ENCODE data around the gene SPACA5.
"Not testable (repeated sequence)": the region's sequence is repeated elsewhere in the genome, so short reads cannot be mapped to it uniquely, and the experiment has no call there.

SPACA5 gene

DNA sequence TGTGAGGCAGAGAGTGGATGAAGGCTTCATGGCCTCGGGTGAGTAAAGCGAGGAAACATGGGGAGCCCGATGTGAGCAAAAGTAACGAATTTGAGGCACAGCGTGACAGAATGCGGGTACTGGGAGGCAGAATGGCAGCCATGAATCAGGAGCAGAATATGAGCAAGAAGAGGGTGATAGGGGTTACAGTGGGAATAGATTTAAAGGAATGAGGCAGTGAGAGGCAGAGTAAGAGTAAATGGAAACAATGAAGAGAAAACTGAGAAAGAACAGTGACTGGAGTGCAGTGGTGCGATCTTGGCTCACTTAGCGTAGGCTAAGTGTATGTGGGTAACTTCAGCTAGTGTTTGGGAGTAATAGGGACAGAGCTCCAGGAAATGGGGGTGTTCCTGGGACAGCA, at the start of gene SPACA5:
SPACA5 (plus strand) TSS at position 301 of the 400 bp plus-strand sequence. CDS start 815 bp downstream, outside the sequence.
- not testable (repeated sequence) for DNase-seq

DNA sequence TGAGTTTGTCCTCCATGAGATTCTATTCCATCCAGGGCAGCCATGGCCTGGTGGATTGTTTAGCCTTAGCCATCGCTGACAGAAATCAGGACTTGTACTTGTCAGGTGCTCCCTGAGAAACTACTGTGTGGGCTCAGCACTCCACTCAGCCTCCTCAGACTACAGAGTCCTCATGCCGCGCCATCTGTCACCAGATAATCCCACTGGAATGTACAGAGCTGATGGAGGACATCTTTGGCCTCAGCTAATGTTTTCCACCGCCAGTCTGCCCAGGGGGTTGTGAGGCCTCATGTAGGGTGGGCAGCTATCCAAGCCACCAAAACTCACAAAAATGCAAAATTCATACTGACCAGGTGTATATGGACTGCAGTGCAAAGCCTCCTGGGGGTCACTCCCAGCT, 48.6 kb upstream of the SPACA5 start:
- not testable (repeated sequence) for DNase-seq

DNA sequence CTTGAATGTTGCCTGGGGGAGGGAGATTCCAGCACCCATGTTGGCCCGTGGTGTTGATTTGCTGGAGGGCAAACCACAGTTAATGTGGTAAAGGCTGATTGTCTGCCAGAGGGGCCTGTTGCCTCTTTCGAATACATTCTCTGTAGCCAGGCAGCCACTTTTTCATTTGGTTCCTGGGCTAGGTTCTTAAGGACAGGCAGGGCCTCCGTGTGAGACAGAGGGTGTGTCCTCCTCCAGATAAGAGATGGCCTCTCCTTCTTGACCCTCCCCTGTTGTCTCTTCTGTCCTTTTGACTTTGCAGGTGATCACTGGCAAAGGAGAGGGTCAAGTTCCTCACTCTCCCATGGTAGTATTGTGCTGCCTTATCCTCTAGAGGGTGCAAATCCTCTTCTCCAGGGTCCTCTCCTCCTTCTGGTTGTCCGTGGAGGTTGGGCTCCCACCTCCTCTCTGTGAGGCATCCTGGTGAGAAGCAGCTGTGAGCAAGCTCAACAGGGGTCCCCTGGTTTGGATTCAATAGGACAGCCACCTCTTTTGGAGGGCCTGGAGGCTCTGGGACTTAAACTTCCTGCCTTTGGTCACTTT, 47.9 kb upstream of the SPACA5 start:
- DNase-seq: no peak

DNA sequence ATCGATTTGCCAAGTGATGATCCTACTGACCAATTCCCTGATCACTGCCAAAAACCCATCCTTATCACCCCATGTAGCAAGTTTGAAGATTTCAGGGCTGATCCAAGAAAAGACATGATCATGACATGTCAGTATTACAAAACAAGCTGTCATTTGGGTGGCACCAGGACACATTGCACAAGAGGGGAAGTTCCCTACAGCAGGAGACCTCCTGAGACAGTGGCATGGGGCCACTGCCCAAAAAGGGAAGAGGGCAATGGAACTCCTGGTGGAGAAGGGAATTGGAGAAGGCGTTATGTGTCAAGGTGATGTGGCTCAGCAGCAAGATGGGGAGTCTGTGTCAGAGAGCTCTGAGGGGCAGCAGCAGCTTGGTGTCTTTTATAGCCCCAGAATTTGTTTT, 46.4 kb upstream of the SPACA5 start:
- DNase-seq: no peak

DNA sequence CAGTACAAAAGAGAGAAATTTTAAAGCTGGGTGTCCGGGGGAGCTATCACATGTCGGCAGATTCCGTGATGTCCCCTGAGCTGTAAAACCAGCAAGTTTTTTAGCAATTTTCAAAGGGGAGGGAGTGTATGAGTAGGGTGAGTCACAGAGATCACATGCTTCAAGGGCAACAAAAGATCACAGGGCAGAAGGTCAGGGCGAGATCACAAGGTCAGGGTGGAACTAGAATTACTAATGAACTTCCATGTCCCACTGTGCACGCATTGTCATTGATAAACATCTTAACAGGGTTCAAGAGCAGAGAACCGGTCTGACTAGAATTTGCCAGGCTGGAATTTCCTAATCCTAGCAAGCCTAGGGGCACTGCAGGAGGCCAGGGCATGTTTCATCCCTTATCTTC, 45.0 kb upstream of the SPACA5 start:
- not testable (repeated sequence) for DNase-seq

DNA sequence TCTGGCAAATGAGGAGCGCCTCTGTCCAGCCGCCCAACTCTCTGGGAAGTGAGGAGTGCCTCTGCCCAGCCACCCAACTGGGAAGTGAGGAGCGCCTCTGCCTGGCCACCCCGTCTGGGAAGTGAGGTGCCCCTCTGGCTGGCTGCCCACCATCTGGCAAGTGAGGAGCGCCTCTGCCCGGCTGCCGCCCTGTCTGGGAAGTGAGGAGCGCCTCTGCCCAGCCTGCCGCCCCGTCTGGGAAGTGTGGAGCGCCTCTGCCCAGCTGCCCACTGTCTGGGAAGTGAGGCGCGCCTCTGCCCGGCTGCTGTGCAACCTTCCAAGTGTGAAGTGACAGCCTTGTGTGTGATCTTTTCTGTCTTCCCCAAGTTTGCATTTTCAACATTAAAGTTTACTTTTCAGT, 41.3 kb upstream of the SPACA5 start:
- DNase-seq: not testable (repeated sequence)

DNA sequence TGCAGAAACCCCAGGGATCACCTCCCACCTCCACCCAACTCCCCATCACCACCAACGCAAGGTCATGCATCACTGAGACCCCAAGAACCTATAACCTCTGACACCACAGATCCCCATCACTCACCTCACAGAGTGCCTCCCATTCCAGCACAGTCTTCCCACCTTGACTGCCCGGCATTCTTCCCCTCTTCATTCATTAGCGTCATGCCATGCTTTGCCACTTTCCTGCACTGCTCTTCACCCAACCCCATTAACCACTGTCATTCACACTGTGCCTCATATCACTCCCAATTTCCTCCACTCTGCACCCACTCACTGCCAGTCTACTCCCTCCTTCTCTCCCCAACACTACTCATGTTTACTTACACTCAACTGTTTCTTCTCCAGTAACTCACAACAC, 33.6 kb upstream of the SPACA5 start:
- no peak for DNase-seq

DNA sequence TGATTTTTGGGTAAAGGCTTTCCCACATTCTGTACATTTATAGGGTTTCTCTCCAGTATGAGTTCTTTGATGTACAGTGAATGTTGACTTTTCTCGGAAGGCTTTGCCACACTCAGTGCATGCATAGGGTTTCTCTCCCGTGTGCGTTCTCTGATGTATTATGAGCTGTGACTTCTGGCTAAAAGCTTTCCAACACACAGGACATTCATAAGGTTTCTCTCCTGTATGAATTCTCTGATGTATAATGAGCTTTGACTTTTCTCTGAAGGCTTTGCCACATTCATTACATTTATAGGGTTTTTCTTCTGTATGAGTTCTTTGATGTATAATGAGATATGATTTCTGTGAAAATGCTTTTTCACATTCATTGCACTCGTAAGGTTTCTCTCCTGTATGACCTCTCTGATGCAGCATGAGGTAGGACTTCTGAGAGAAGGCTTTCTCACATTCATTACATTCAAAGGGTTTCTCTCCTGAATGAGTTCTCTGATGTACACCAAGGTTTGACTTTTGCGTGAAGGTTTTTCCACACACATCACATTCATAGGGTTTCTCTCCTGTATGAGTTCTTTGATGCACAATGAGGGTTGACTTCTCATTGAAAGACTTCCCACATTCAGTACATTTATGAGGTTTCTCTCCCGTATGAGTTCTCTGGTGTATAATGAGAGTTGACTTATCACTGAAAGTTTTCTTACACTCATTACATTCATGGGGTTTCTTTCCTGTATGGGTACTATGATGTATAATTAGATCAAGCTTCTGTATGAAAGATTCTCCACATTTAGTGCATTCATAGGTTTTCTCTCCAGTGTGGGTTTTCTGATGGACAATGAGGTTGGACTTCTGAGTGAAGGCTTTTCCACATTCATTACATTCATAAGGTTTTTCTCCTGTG, 30.3 kb upstream of the SPACA5 start:
- DNase-seq: no peak

DNA sequence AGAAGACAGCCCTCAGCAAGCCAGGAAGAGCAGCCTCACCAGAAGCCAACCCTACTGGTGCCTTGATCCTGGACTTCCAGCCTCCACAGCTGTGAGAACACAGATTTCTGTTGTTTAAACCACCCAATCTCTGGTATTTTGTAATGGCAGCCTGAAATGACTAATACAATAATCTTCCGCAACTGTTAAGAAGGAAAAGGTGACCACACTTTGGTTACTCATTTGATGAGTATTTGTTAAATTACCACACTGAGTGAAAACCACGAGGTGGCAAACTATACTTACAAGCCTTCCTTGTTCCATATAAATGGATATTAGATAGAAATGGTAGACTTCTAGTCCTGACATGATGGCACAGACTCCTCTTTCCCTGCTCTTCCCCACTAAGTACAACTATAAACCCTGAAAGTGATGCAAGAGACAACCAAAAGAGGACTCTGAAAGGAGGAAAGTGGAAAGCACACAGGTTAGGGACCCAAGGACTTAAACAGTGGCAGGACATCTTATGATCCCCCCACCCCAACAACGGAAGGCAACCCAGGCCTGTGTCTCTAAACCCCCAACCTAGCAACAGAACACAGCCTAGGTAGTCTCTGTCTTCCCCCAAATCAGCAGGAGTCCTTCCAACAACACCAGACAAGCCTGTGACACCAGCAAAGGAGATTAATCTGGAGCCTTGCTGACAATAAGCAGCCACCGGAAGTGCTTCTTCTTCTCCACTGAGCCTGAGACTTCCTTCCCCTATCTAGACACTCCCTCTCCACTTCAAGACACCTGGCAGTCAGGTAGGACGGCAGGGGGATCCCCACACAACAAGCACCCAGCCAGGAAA, 15.3 kb upstream of the SPACA5 start:
- no peak for DNase-seq

DNA sequence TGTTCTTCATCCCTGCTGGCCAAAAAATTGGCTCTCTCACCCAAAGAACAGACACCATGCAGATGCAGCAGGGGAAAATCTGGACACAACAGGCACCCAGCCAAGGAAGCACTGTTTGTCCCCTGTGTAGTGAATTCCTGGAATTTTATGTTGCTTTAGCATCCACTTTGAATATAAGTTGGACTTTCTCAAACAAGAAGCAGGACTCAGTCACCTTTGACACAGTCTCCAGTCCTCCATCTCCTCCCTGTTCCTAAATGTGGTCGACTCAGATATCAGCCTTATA, 14.8 kb upstream of the SPACA5 start:
- DNase-seq: no peak

DNA sequence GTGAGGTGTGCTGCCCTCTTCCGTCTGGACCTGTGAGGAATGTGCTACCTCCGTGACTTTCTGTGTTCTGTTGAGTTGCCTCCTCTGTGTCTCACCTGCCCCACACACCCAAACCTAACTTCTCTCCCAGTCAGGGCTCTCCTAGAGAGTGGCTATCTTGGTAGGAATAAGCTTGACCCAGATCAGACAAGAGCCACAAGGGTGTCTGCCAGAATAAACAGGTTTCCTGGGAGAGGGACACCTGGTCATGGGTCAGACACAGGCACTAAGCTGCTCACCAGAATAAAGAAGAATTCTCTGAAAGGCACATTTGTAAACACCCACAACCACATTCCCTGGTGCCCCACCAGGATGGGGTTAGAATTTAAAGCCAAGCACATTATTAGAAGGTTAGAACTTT, 14.1 kb upstream of the SPACA5 start:
- DNase-seq: no peak

DNA sequence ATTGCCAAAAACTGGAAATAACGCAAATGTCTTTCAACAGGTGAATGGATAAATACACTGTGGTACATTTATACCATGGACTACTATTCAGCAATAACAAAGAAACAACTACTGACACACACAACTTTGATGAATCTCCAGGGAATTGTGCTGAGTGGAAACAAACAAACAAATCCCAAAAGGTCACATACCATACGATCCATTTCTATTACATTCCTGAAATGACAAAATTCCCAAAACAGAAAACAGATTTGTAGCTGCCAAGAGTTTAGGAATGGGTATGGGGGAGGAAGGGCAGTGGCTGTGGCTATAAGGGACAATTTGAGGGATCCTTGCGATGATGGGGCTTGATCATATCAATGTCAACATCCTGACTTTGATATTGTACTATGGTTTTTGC, 5.5 kb upstream of the SPACA5 start:
- no peak for DNase-seq

DNA sequence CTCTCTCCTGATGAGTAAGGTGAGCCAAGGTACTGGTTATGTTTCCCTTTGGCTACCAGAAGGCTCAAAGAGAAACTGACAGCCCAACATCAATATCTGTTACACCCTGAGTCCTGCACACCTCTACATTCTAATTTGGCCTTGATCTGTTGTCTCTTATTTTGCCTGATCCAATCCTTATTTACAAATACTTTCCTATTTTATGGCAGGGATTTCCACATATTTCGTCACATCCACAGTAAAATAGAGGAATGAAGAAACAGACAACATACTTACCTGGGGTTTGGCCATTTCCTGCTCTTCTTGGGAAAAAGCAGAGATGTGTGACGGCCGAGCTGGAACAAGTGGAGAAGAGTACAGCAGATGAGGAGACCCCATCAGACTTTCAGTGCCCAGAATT, 4.5 kb upstream of the SPACA5 start:
- DNase-seq: no peak

DNA sequence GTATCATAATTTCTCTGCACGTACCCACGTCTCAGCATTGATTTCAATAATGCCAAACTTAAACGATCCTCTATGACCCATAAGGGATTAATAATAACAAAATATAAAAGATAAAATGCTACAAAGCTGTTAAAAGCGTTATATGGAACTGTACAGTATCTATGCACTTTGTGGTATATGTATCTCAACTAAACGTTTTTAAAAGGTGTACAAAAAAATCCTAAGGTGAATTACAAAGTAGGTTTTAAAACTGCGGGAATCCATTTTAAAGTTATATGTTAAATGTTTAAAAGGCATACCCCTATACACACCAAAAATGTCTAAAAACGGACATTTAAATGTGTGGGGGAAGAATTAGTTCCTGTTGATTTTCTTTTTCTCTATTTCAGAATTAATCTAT, 3.9 kb upstream of the SPACA5 start:
- no peak for DNase-seq

DNA sequence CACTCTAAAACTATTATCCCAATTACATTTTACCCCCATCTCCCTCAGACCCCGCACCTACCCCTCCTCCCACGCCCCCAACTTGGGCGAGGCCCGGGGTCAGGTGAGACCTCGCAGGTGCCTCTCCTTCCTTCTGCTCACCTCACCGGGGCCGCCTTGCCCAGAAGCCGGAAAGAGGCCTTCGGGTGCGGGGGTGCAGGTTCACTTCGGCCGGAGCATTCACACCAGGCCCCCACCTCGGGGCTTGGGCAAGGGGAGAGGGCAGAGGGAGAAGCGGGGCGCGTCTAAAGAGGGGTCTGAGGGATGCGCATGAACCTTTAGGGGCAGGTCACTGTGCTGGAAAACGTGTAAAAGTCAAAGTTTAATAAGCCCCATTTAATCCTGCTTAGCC, 3.4 kb upstream of the SPACA5 start:
- no peak for DNase-seq

DNA sequence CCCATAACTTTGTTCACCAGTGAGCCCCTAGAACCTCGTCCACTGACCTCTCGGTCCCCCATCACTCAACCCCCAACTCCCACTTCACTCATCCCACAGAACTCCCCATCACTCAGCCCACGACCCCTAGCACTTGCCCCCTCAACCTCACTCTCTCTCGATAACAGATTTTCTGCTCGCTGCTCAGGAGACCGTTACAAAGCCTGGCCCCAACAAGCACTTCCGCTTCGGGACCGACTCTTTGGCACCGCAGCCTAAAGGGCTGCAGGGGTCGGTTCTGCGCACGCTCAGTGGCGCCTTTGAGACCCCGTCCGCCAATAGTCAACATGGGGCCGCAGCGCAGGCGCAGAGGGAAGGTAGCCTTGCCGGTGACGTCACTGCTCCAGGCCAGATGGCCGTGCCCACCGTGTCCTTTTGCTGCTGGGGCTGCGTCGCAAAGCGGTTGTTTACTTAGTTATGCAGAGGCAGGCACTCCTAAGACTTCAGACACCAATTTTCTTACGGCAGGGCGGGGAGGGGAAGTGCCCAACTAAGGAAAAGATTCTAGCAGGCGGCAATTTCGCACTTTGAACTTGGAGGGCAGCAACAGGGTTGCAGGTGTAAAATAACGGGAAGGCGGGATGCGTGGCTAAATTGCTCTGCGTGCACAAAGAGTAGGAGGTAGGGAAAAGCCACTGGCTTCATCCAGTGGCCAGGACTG, 2.9 kb upstream of the SPACA5 start, which contains the start of gene ZNF182:
ZNF182 (minus strand) TSS at position 232 of the 700 bp plus-strand sequence. CDS start 1,380 bp downstream, outside the sequence.
- DNase-seq: peak; percentile 80

DNA sequence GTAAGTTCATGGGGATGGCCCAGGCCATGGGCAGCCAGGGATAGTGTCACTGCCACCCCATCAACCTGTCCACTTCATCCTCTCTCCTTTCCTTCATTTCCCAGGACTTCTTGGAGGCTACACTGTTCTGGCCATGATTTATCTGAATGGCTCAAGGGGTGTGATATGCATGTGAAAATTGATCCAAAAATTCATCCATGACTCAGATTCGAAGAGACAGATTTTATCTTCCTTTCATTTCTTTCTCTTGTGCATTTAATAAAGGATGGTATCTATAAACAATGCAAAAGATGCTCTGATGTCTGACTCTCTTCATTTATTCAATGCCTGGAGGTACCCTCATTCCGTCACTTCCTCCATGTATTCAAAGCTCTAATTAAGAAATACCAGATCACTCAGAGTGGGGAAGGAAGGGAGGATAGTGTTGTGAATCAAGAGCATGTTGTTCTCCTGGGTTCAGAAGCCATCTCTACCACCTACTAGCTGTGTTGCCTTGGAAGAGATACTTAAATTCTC, 2.7 kb downstream of the SPACA5 start:
- not testable (repeated sequence) for DNase-seq

DNA sequence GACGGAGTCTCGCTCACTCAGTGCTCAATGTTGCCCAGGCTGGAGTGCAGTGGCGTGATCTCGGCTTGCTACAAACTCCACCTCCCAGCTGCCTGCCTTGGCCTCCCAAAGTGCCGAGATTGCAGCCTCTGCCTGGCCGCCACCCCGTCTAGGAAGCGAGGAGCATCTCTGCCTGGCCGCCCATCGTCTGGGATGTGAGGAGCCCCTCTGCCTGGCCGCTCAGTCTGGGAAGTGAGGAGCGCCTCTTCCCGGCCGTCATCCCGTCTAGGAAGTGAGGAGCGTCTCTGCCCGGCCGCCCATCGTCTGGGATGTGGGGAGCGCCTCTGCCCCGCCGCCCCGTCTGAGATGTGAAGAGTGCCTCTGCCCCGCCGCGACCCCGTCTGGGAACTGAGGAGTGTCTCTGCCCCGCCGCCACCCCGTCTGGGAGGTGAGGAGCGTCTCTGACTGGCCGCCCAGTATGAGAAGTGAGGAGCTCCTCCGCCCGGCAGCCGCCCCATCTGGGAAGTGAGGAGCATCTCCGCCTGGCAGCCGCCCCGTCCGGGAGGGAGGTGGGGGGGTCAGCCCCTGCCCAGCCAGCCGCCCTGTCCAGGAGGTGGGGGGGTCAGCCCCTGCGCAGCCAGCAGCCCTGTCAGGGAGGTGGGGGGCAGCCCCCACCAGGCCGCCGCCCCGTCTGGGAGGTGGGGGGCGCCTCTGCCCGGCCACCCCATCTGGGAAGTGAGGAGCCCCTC, 10.0 kb downstream of the SPACA5 start:
- not testable (repeated sequence) for DNase-seq

DNA sequence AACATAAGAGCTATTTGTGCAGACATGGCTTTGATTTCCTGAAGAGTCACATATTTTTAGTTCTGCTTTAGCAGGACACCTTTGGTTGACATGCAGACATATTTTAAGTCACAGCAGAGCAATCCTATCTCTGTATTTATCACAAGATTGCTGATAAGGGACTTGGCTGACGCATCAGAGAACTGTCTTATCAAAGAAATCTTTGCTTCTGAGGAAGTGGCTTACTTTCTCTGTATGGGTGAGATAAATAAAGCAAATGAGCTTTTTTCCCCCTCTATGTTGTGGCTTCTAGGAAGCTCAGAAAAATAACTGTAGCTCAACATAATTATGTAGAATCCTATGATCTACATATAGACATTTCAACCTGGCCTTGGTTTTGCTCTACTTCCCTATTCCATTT, 13.1 kb downstream of the SPACA5 start:
- not testable (repeated sequence) for DNase-seq

DNA sequence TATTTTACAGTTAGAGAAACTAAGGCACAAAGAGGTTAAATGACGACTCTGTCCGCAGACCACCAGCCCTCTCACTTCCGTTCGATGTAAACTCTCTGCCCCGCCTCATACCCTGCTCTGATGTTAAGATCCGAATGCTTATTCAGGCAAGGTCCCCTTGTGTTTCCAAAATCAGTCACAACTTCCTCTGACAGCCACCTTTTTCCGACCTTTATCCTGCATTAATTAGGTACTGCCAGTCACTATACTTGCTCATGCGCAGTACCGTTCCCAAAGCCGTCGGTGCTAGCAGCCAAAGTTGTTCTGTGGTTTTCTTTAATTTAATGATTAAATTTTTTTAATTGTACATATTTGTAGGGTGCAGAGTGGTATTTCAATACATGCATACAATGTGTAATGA, 13.7 kb downstream of the SPACA5 start:
- peak; percentile 7 for DNase-seq

DNA sequence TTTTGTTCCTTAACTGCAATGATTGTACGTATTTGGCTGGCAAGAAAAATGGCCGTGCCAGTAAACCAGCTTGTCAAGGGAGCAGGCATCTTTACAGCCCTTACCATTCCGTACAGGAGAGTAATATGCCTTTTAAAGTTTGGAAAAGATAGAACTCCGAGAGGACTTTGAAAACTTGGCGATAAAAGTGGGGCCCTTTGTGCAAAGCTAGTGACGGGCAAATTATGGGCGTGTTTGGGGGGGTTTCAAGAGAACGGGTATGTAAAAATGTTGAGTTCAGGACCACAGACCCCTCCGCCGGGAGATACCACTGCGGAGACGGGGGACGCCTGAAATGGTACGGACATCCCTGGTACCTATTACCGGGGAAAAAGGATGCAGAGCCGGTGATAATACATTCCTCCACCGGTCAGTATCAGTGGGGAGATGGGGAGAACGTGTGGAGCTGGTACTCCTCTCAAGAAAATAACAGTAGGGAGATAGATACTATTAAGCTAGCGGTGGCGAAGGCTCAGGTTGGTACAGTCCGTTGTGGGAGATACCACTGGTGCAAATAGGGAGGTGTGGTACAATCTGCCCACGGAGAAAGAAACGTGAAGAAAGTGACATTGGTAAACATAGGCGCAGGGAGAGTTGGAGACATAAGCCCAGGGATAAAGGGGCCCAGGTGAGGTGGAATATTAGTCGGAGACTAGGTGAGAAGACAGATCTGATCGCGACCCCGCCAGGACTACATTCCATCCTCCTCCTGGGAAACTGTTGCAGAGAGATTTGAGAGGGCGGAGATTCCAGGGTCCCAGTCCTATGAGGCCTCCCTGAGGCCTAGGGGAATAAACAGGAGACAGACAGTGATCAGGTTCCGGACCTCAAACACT, 14.5 kb downstream of the SPACA5 start:
- peak; percentile 62 for DNase-seq

Measured in activated T-cell treated with anti-CD3 and anti-CD28 coated beads for 4 hours (primary cell).